BLaER1 treated with 17β-estradiol and CSF1 and Interleukin-3, amounts not matched to agents 10 nM and 100 nM (cell line): ENCODE results near the gene FOXP1.
A peak's percentile ranks its signal among the peaks of the same experiment; 100 is the strongest.

Source experiments
- H3K27ac ChIP-seq, 11 experiments: shearing (Covaris generic); formaldehyde crosslinking; 2 replicates each; pipeline ENCODE4 v1.8.1; 2022
- H3K27me3 ChIP-seq, 11 experiments: shearing (Covaris generic); formaldehyde crosslinking; 2 replicates each; pipeline ENCODE4 v1.8.1; 2022
- H3K36me3 ChIP-seq, 11 experiments: shearing (Covaris generic); formaldehyde crosslinking; 2 replicates each; pipeline ENCODE4 v1.8.1; 2022
- H3K4me1 ChIP-seq, 10 experiments: shearing (Covaris generic); formaldehyde crosslinking; 2 replicates each; pipeline ENCODE4 v1.8.1; 2022
- H3K4me2 ChIP-seq, 11 experiments: shearing (Covaris generic); formaldehyde crosslinking; 2 replicates each; pipeline ENCODE4 v1.8.1; 2022
- H3K4me3 ChIP-seq, 10 experiments: shearing (Covaris generic); formaldehyde crosslinking; 2 replicates each; pipeline ENCODE4 v1.8.1; 2022
- H3K9ac ChIP-seq, 11 experiments: shearing (Covaris generic); formaldehyde crosslinking; 2 replicates each; pipeline ENCODE4 v1.8.1; 2022
- H3K9me3 ChIP-seq, 11 experiments: shearing (Covaris generic); formaldehyde crosslinking; replicated peaks in 1 of 11; 2 replicates each; pipeline ENCODE4 v1.8.1; 2022
- H4K20me1 ChIP-seq, 11 experiments: shearing (Covaris generic); formaldehyde crosslinking; 2 replicates each; pipeline ENCODE4 v1.8.1; 2022
- Cebpa-rat ChIP-seq, 11 experiments: shearing (Covaris generic); IDR thresholded peaks; 2 replicates each; pipeline ENCODE4 v1.8.1; 2022

Gene FOXP1

GRCh38 chr3:71065764-71066013 lies 517.8 kb downstream of the FOXP1 start:
- Histone ChIP-seq H4K20me1 (peaks cover 76 to 99% (median 95%) of the 10 kb centered on the region in 11 experiments; a peak in 20 of 22 replicates), H3K4me1 (peaks cover 37 to 63% (median 49%) of the 10 kb centered on the region in 10 experiments), H3K9ac (peak overlapping the region in 7 of 11 experiments; percentile 71 to 86 (median 81); a peak in 12 of 22 replicates), H3K36me3 (no peaks in the 10 kb centered on the region), H3K4me3 (peak overlapping the region; percentile 60 to 76 (median 67); a peak in 18 of 20 replicates), H3K4me2 (peak overlapping the region; percentile 84 to 99 (median 90)), H3K27me3 (peaks cover 68 to 83% (median 80%) of the 10 kb centered on the region in 11 experiments), H3K27ac (peak overlapping the region in 8 of 11 experiments; percentile 47 to 84 (median 62); a peak in 10 of 22 replicates), H3K9me3 (no peaks in the 10 kb centered on the region)
- no peak for TF ChIP-seq Cebpa-rat (IDR thresholded peaks at IDR 0.05)

GRCh38 chr3:71064956-71065763 lies 518.4 kb downstream of the FOXP1 start:
- Histone ChIP-seq H3K4me1 (peaks cover 37 to 63% (median 49%) of the 10 kb centered on the region in 10 experiments), H3K4me3 (peak overlapping the region; percentile 60 to 76 (median 67)), H3K36me3 (no peaks in the 10 kb centered on the region), H3K4me2 (peak overlapping the region; percentile 84 to 99 (median 90)), H4K20me1 (peaks cover 70 to 99% (median 95%) of the 10 kb centered on the region in 11 experiments; a peak in 20 of 22 replicates), H3K9ac (peak overlapping the region; percentile 63 to 86 (median 78)), H3K27me3 (peaks cover 74 to 89% (median 85%) of the 10 kb centered on the region in 11 experiments), H3K27ac (peak overlapping the region; percentile 47 to 84 (median 65)), H3K9me3 (no peaks in the 10 kb centered on the region)
- TF ChIP-seq Cebpa-rat (IDR thresholded peaks at IDR 0.05): no peak

GRCh38 chr3:71064291-71064955 lies 519.1 kb downstream of the FOXP1 start:
- Histone ChIP-seq H3K9me3 (no peaks in the 10 kb centered on the region), H4K20me1 (peaks cover 65 to 100% (median 97%) of the 10 kb centered on the region in 11 experiments; a peak in 20 of 22 replicates), H3K4me1 (peaks cover 37 to 60% (median 49%) of the 10 kb centered on the region in 10 experiments), H3K9ac (peak overlapping the region; percentile 62 to 86 (median 78); a peak in 21 of 22 replicates), H3K4me3 (peak overlapping the region; percentile 60 to 76 (median 67)), H3K27ac (peak overlapping the region; percentile 24 to 84 (median 51); a peak in 20 of 22 replicates), H3K4me2 (peak overlapping the region; percentile 84 to 99 (median 90)), H3K36me3 (no peaks in the 10 kb centered on the region), H3K27me3 (peaks cover 81 to 96% (median 93%) of the 10 kb centered on the region in 11 experiments)
- TF ChIP-seq Cebpa-rat (IDR thresholded peaks at IDR 0.05): no peak

- Histone ChIP-seq H3K4me2 (peak overlapping the region; percentile 84 to 99 (median 90)), H3K4me1 (peaks cover 37 to 60% (median 49%) of the 10 kb centered on the region in 10 experiments), H4K20me1 (peaks cover 63 to 100% (median 97%) of the 10 kb centered on the region in 11 experiments; a peak in 20 of 22 replicates), H3K27ac (peak overlapping the region; percentile 16 to 84 (median 51); a peak in 18 of 22 replicates), H3K36me3 (no peaks in the 10 kb centered on the region), H3K9me3 (no peaks in the 10 kb centered on the region), H3K4me3 (peak overlapping the region; percentile 60 to 76 (median 67)), H3K27me3 (peaks cover 86 to 100% (median 96%) of the 10 kb centered on the region in 11 experiments), H3K9ac (peak overlapping the region; percentile 62 to 86 (median 78); a peak in 21 of 22 replicates)
- TF ChIP-seq Cebpa-rat (IDR thresholded peaks at IDR 0.05): no peak
These were observed 519.7 kb downstream of the FOXP1 start for GRCh38 chr3:71063773-71064290.

GRCh38 chr3:71062952-71063772 lies 520.4 kb downstream of the FOXP1 start:
- Histone ChIP-seq H3K36me3 (no peaks in the 10 kb centered on the region), H3K4me1 (peaks cover 37 to 58% (median 47%) of the 10 kb centered on the region in 10 experiments), H3K4me2 (peak overlapping the region; percentile 84 to 99 (median 90)), H3K27ac (peak overlapping the region in 8 of 11 experiments; percentile 44 to 84 (median 60); a peak in 10 of 22 replicates), H3K9me3 (no peaks in the 10 kb centered on the region), H3K4me3 (peak overlapping the region; percentile 60 to 76 (median 67); a peak in 17 of 20 replicates), H4K20me1 (peaks cover 63 to 100% (median 97%) of the 10 kb centered on the region in 11 experiments; a peak in 20 of 22 replicates), H3K27me3 (peaks cover 86 to 100% (median 95%) of the 10 kb centered on the region in 11 experiments), H3K9ac (peak overlapping the region in 7 of 11 experiments; percentile 77 to 86 (median 81); a peak in 10 of 22 replicates)
- TF ChIP-seq Cebpa-rat (IDR thresholded peaks at IDR 0.05): no peak

- peak overlapping the region in 4 of 10 experiments; percentile 65 to 72 (median 68); a peak in 3 of 20 replicates for H3K4me3 ChIP-seq
- peak overlapping the region; percentile 26 to 99 (median 89); a peak in 20 of 22 replicates for H3K4me2 ChIP-seq
- no peaks in the 10 kb centered on the region for H3K9me3 ChIP-seq
- H3K9ac ChIP-seq: peak overlapping the region in 2 of 11 experiments; percentile 83 to 86; a peak in 2 of 22 replicates
- H3K27ac ChIP-seq: peak overlapping the region in 2 of 11 experiments; percentile 78 to 84; a peak in 3 of 22 replicates
- peaks cover 63 to 100% (median 98%) of the 10 kb centered on the region in 11 experiments; a peak in 20 of 22 replicates for H4K20me1 ChIP-seq
- H3K27me3 ChIP-seq: peaks cover 84 to 99% (median 93%) of the 10 kb centered on the region in 11 experiments
- TF ChIP-seq Cebpa-rat (IDR thresholded peaks at IDR 0.05): peak in 6 of 11 experiments; percentile 31 to 83 (median 74); a peak in 9 of 22 replicates
- no peaks in the 10 kb centered on the region for H3K36me3 ChIP-seq
- peaks cover 30 to 52% (median 42%) of the 10 kb centered on the region in 10 experiments for H3K4me1 ChIP-seq
These were observed 521.2 kb downstream of the FOXP1 start for GRCh38 chr3:71062037-71062932.

- peaks cover 23 to 45% (median 36%) of the 10 kb centered on the region in 10 experiments for H3K4me1 ChIP-seq
- no peak for TF ChIP-seq Cebpa-rat (IDR thresholded peaks at IDR 0.05)
These were observed 521.9 kb downstream of the FOXP1 start for GRCh38 chr3:71061581-71061980.

More at GRCh38 chr3:71061581-71061980, 521.9 kb downstream of the FOXP1 start:
- H3K27me3 ChIP-seq: peaks cover 77 to 97% (median 86%) of the 10 kb centered on the region in 11 experiments
- H4K20me1 ChIP-seq: peaks cover 56 to 100% (median 92%) of the 10 kb centered on the region in 11 experiments; a peak in 20 of 22 replicates
- H3K4me3 ChIP-seq: no peak overlapping the region
- H3K36me3 ChIP-seq: no peaks in the 10 kb centered on the region
- no peak overlapping the region for H3K9ac ChIP-seq
- H3K4me2 ChIP-seq: peak overlapping the region in 4 of 11 experiments; percentile 90 to 99 (median 94); a peak in 3 of 22 replicates
- H3K27ac ChIP-seq: no peak overlapping the region
- H3K9me3 ChIP-seq: no peaks in the 10 kb centered on the region
